ENCODE data around the gene MRGPRF.
"Not testable (repeated sequence)": the region's sequence is repeated elsewhere in the genome, so short reads cannot be mapped to it uniquely, and the experiment has no call there.

The MRGPRF gene

GRCh38 chr11:68980776-68981065, 32.3 kb downstream of the MRGPRF start, which contains the start of gene MRGPRD:
MRGPRD (minus strand) TSS chr11:68980986; CDS start chr11:68980986, 0 bp downstream.
- no peak for DNase-seq

GRCh38 chr11:68979931-68980775, 32.9 kb downstream of the MRGPRF start:
- no peak for DNase-seq

- DNase-seq, result no peak
These were observed 34.0 kb downstream of the MRGPRF start for GRCh38 chr11:68978931-68979594.

GRCh38 chr11:68978626-68978930, 34.5 kb downstream of the MRGPRF start:
- no peak for DNase-seq

- DNase-seq, result no peak
These were observed 35.0 kb downstream of the MRGPRF start for GRCh38 chr11:68977781-68978625.

- no peak for DNase-seq
These were observed 36.5 kb downstream of the MRGPRF start for GRCh38 chr11:68976563-68976962.

- DNase-seq, result no peak
These were observed 37.0 kb downstream of the MRGPRF start for GRCh38 chr11:68976095-68976494.

- no peak for DNase-seq
These were observed 38.4 kb downstream of the MRGPRF start for GRCh38 chr11:68974421-68975194.

GRCh38 chr11:68973706-68974105, 39.3 kb downstream of the MRGPRF start:
- DNase-seq, result not testable (repeated sequence)

- DNase-seq, result no peak
These were observed 39.8 kb downstream of the MRGPRF start for GRCh38 chr11:68973219-68973618.

- DNase-seq, result no peak
These were observed 42.0 kb downstream of the MRGPRF start for GRCh38 chr11:68970921-68971636.

GRCh38 chr11:68969386-68969785, 43.7 kb downstream of the MRGPRF start:
- DNase-seq, result no peak

- DNase-seq, result no peak
These were observed 44.5 kb downstream of the MRGPRF start for GRCh38 chr11:68968306-68969250.

- no peak for DNase-seq
These were observed 45.9 kb downstream of the MRGPRF start for GRCh38 chr11:68966894-68967780.

GRCh38 chr11:68965901-68966853, 46.9 kb downstream of the MRGPRF start:
- DNase-seq, result no peak

- no peak for DNase-seq
These were observed 49.3 kb downstream of the MRGPRF start for GRCh38 chr11:68963779-68964178.

GRCh38 chr11:68962527-68963250, 50.4 kb downstream of the MRGPRF start:
- no peak for DNase-seq

GRCh38 chr11:68961245-68961644, 51.8 kb downstream of the MRGPRF start:
- no peak for DNase-seq
